K562 (cell line): ENCODE data around the gene RPL10A. TPM values are rescaled to one million over a fixed set of nuclear protein-coding genes. Genes with fewer than 3 reads are reported as not detected.

Source experiments
- E2F5 ChIP-seq: sonication (generic); formaldehyde crosslinking; IDR thresholded peaks from 2 replicates; pipeline ENCODE4 v1.8.0; 2022; ENCODE audit warnings: mild to moderate bottlenecking, missing genetic modification reagents
- HNRNPH1 ChIP-seq: fragments of 200-400 bp; formaldehyde crosslinking; optimal IDR thresholded peaks from 2 replicates; pipeline ENCODE3; 2017; ENCODE audit warnings: low read depth, mild to moderate bottlenecking, low read length, moderate library complexity
- MCM7 ChIP-seq, 2 experiments: fragments of 450-650 bp; IDR thresholded peaks; 2 replicates each; pipeline ENCODE4 v1.6.1; 2016 to 2018
- MGA ChIP-seq: fragments of 450-650 bp; IDR thresholded peaks from 2 replicates; pipeline ENCODE4 v1.6.1; 2016; ENCODE audit warnings: mild to moderate bottlenecking, moderate library complexity
- RBFOX2 ChIP-seq: fragments of 200-400 bp; formaldehyde crosslinking; IDR thresholded peaks from 2 replicates; pipeline ENCODE4 v1.6.1; 2017; ENCODE audit warnings: low read depth, mild to moderate bottlenecking, low read length, moderate library complexity
- SMARCA5 ChIP-seq: fragments of 450-650 bp; IDR thresholded peaks from 2 replicates; pipeline ENCODE4 v1.6.1; 2016
- ZBTB43 ChIP-seq: sonication (generic); formaldehyde crosslinking; IDR thresholded peaks from 2 replicates; pipeline ENCODE4 v1.8.0; 2023; ENCODE audit warnings: mild to moderate bottlenecking, missing genetic modification reagents
- ZFP91 ChIP-seq: sonication (generic); formaldehyde crosslinking; IDR thresholded peaks from 2 replicates; pipeline ENCODE4 v1.8.0; 2022; ENCODE audit warnings: mild to moderate bottlenecking, missing genetic modification reagents
- ZNF639 ChIP-seq, 2 experiments: fragments of 200-800 bp in 1 of 2; sonication (Bioruptor generic) in 1 of 2; sonication (generic) in 1 of 2; formaldehyde crosslinking in 1 of 2; IDR thresholded peaks in 1 of 2; conservative IDR thresholded peaks in 1 of 2; 2 replicates each; pipeline versions ENCODE4 v1.5.0 to v1.6.1; 2016 to 2020; ENCODE audit warnings: missing compliant biosample characterization in 1 of 2, missing genetic modification characterization in 1 of 2, missing genetic modification reagents in 1 of 2
- polyA plus RNA-seq, 8 experiments: library from polyadenylated mRNA; depleted of rRNA in 4 of 8; stranded (reverse) in 5 of 8; unstranded in 3 of 8; fragments of >200 nt; fragmentation: Nextera tagmentation in 2 of 8; fragmentation: Illumina TruSeq in 1 of 8; extraction: Ambion mirVana in 2 of 8; extraction: Trizol in 1 of 8; gene quantifications; 2 replicates each; pipeline versions ENCODE4 v1.2.1 to v1.2.3, GENCODE V29; 2011 to 2014; ENCODE audit warnings: inconsistent platforms in 1 of 8, missing spikeins in 1 of 8
- total RNA-seq, 7 experiments: library from RNA; depleted of rRNA in 6 of 7; stranded (reverse); fragments of >200 nt in 6 of 7; fragmentation: Illumina TruSeq in 2 of 7; extraction: Trizol in 2 of 7; gene quantifications; 2 replicates each; pipeline versions ENCODE4 v1.2.1 to v1.2.3, GENCODE V29; 2011 to 2021; ENCODE audit warnings: low replicate concordance in 1 of 7

The RPL10A gene
- total and polyA plus RNA-seq, 9 of the 15 experiments (the other 6 are each of a cell fraction or from before 2014, with no cell fraction given) = 1,589 to 3,237 (median 2,116) TPM

GRCh38 chr6:35443341-35444030 lies 24.7 kb upstream of the RPL10A start (continued):
- TF ChIP-seq MGA (no peak), MCM7 (IDR thresholded peaks at IDR 0.05) (no peak), ZFP91 (CRISPR knock-in tag) (no peak), HNRNPH1 (no peak), ZBTB43 (CRISPR knock-in tag) (no peak), ZNF639 (CRISPR knock-in tag; conservative IDR thresholded peaks at IDR 0.05 in 1 of 2, IDR thresholded peaks at IDR 0.05 in 1 of 2) (0 out of 4 replicates have a peak, but pooled peaks of 1 of the 2 experiments have one; percentile 15), SMARCA5 (peak; percentile 34; the same call in 1 of the 2 replicates), E2F5 (CRISPR knock-in tag) (no peak), RBFOX2 (no peak)
